ENCODE data around the gene SOX18. TPM values are rescaled to one million over a fixed set of nuclear protein-coding genes. Genes with fewer than 3 reads are reported as not detected.

The SOX18 gene
- polyA plus RNA-seq, 3 donors = not detected

GRCh38 chr20:64075556-64075955 lies 26.1 kb upstream of the SOX18 start:
- H3K79me2 ChIP-seq (ENCODE audit: insufficient read depth, low read length) = peaks cover 66% of the 10 kb centered on the region
- no peak for TF ChIP-seq CTCF (IDR thresholded peaks at IDR 0.05)
- no peaks in the 10 kb centered on the region for H3K9me3 ChIP-seq (replicated peaks in 1 of 2; ENCODE audit: control insufficient read depth in 1 of 2, insufficient read depth in 1 of 2, low read length in 2 of 2)
- peaks cover 34% of the 10 kb centered on the region for H3K4me1 Mint-ChIP-seq
- peak overlapping the region in 5 of 7 donors; percentile 50 to 82 (median 70) for H3K27ac Mint-ChIP-seq
- peaks cover 0 to 3% (median 0%) of the 10 kb centered on the region in 3 donors for H3K27me3 Mint-ChIP-seq (ENCODE audit: low read depth in 3 of 3)
- peaks cover 32 to 51% of the 10 kb centered on the region in 2 donors for H3K36me3 Mint-ChIP-seq
- H3K4me1 ChIP-seq (ENCODE audit: control insufficient read depth in 1 of 2, insufficient read depth in 2 of 2, low read length in 2 of 2) = peaks cover 22 to 47% of the 10 kb centered on the region in 2 donors
- WGBS (ENCODE audit: insufficient coverage) = 76% methylated on average over 7 of the region's 12 CpGs
- H3K4me3 Mint-ChIP-seq = peak overlapping the region; percentile 6 to 97
- no peak overlapping the region for H2AFZ ChIP-seq (ENCODE audit: insufficient read depth, low read depth, low read length, poor library complexity, severe bottlenecking)
- intact Hi-C loops (cut with micrococcal nuclease) = no loop called here
- H4K20me1 ChIP-seq (ENCODE audit: insufficient read depth, low read length) = peaks cover 94% of the 10 kb centered on the region
- peak overlapping the region; percentile 44 for H3K4me2 ChIP-seq (replicated peaks; ENCODE audit: extremely low read depth, low read length, poor library complexity, severe bottlenecking)
- peak overlapping the region; percentile 2 to 48 for H3K27ac ChIP-seq (ENCODE audit: low read depth in 1 of 2, low read length in 2 of 2)
- H3K36me3 ChIP-seq (replicated peaks in 1 of 2; ENCODE audit: control insufficient read depth in 1 of 2, insufficient read depth in 2 of 2, low read length in 2 of 2) = peaks cover 43 to 46% of the 10 kb centered on the region in 2 donors
- no peaks in the 10 kb centered on the region for H3K27me3 ChIP-seq (ENCODE audit: control insufficient read depth in 2 of 2, insufficient read depth in 2 of 2, low read length in 2 of 2)
- no peaks in the 10 kb centered on the region for H3K9me3 Mint-ChIP-seq
- no peak for DNase-seq
- H3K4me3 ChIP-seq (replicated peaks in 1 of 3; ENCODE audit: low read depth in 2 of 3, low read length in 3 of 3) = no peak overlapping the region
- H3K9ac ChIP-seq (ENCODE audit: insufficient read depth, low read length, poor library complexity, severe bottlenecking) = no peak overlapping the region

GRCh38 chr20:64074963-64075362 lies 25.5 kb upstream of the SOX18 start:
- H2AFZ ChIP-seq (ENCODE audit: insufficient read depth, low read depth, low read length, poor library complexity, severe bottlenecking) = no peak overlapping the region
- H3K79me2 ChIP-seq (ENCODE audit: insufficient read depth, low read length) = peaks cover 60% of the 10 kb centered on the region
- Mint-ChIP-seq H3K9me3 (no peaks in the 10 kb centered on the region), H3K4me3 (no peak overlapping the region), H3K27me3 (ENCODE audit: low read depth in 3 of 3) (no peaks in the 10 kb centered on the region), H3K27ac (peak overlapping the region in 1 of 7 donors; percentile 36), H3K4me1 (peaks cover 29% of the 10 kb centered on the region), H3K36me3 (peaks cover 32 to 51% of the 10 kb centered on the region in 2 donors)
- 94% methylated on average over 8 of the region's 8 CpGs for WGBS (ENCODE audit: insufficient coverage)
- H3K27me3 ChIP-seq (ENCODE audit: control insufficient read depth in 2 of 2, insufficient read depth in 2 of 2, low read length in 2 of 2) = no peaks in the 10 kb centered on the region
- no peak overlapping the region for H3K9ac ChIP-seq (ENCODE audit: insufficient read depth, low read length, poor library complexity, severe bottlenecking)
- peaks cover 21 to 45% of the 10 kb centered on the region in 2 donors for H3K4me1 ChIP-seq (ENCODE audit: control insufficient read depth in 1 of 2, insufficient read depth in 2 of 2, low read length in 2 of 2)
- H3K4me3 ChIP-seq (replicated peaks in 1 of 3; ENCODE audit: low read depth in 2 of 3, low read length in 3 of 3) = no peak overlapping the region
- peaks cover 43 to 46% of the 10 kb centered on the region in 2 donors for H3K36me3 ChIP-seq (replicated peaks in 1 of 2; ENCODE audit: control insufficient read depth in 1 of 2, insufficient read depth in 2 of 2, low read length in 2 of 2)
- H3K27ac ChIP-seq (ENCODE audit: low read depth in 1 of 2, low read length in 2 of 2) = peak overlapping the region; percentile 2 to 48
- intact Hi-C loops (cut with micrococcal nuclease) = no loop called here
- no peak for TF ChIP-seq CTCF (IDR thresholded peaks at IDR 0.05)
- no peaks in the 10 kb centered on the region for H3K9me3 ChIP-seq (replicated peaks in 1 of 2; ENCODE audit: control insufficient read depth in 1 of 2, insufficient read depth in 1 of 2, low read length in 2 of 2)
- peaks cover 95% of the 10 kb centered on the region for H4K20me1 ChIP-seq (ENCODE audit: insufficient read depth, low read length)
- peak overlapping the region; percentile 44 for H3K4me2 ChIP-seq (replicated peaks; ENCODE audit: extremely low read depth, low read length, poor library complexity, severe bottlenecking)
- no peak for DNase-seq

Data from CD14-positive monocyte (primary cell).